Naive thymus-derived CD4-positive, alpha-beta T cell (primary cell): ENCODE data around the gene FER. TPM values are rescaled to one million over a fixed set of nuclear protein-coding genes. Genes with fewer than 3 reads are reported as not detected.

Experiments used
- ATAC-seq: fragments of 150-1000 bp; cut with Tn5 transposase; 2 replicates; pipeline ENCODE4 v1.10.0; 2021; ENCODE audit warnings: mild to moderate bottlenecking, moderate library complexity
- CTCF ChIA-PET: fragments of 350-600 bp; sonication (Branson Sonifier 250); formaldehyde crosslinking; loops from one replicate; lab custom pipeline; 2021; ENCODE audit warnings: antibody characterized with exemption; lab: Charles Lee
- POLR2A ChIA-PET: fragments of 350-600 bp; sonication (Branson Sonifier 250); formaldehyde crosslinking; loops from one replicate; lab custom pipeline; 2021; ENCODE audit warnings: antibody characterized with exemption, inconsistent platforms; lab: Charles Lee
- DNase-seq, 9 donors: peaks; one replicate each; pipeline versions ENCODE4 v3.0.0 to v3.0.0-alpha.2; 2020 to 2022; ENCODE audit warnings: mixed read lengths in 1 of 9
- H3K27ac ChIP-seq: one replicate; pipeline ENCODE4 v1.7.0; 2013; ENCODE audit warnings: mild to moderate bottlenecking, low read depth, low read length, moderate library complexity
- H3K27me3 ChIP-seq, 2 donors: one replicate each; pipeline ENCODE4 v1.7.0; 2013; ENCODE audit warnings: low read length in 2 of 2, mild to moderate bottlenecking in 2 of 2, moderate library complexity in 2 of 2; ENCODE audit not compliant: control insufficient read depth in 2 of 2, insufficient read depth in 2 of 2
- H3K36me3 ChIP-seq, 3 experiments: 1 replicate in 2 of 3; 2 replicates in 1 of 3; pipeline ENCODE4 v1.7.0; 2013; ENCODE audit warnings: low read length in 3 of 3, mild to moderate bottlenecking in 3 of 3, moderate library complexity in 1 of 3; ENCODE audit not compliant: insufficient read depth in 3 of 3, control insufficient read depth in 2 of 3
- H3K4me1 ChIP-seq, 2 donors: one replicate each; pipeline ENCODE4 v1.7.0; 2013; ENCODE audit warnings: low read length in 2 of 2, mild to moderate bottlenecking in 2 of 2, moderate library complexity in 1 of 2; ENCODE audit not compliant: control insufficient read depth in 2 of 2, insufficient read depth in 2 of 2
- H3K4me3 ChIP-seq: 2 replicates; pipeline ENCODE4 v1.7.0; 2013; ENCODE audit warnings: mild to moderate bottlenecking, low read length
- H3K9me3 ChIP-seq, 3 experiments: 1 replicate in 2 of 3; 2 replicates in 1 of 3; pipeline ENCODE4 v1.7.0; 2013; ENCODE audit warnings: low read length in 3 of 3; ENCODE audit not compliant: control insufficient read depth in 2 of 3
- H3K27ac Mint-ChIP-seq, 9 donors: one replicate each; pipeline ENCODE4 v1.8.0; 2020 to 2022; ENCODE audit warnings: mixed read lengths in 9 of 9, mild to moderate bottlenecking in 8 of 9, moderate library complexity in 5 of 9, inconsistent platforms in 2 of 9
- H3K27me3 Mint-ChIP-seq, 5 donors: one replicate each; pipeline ENCODE4 v1.8.0; 2021 to 2022; ENCODE audit warnings: mixed read lengths in 5 of 5, mild to moderate bottlenecking in 1 of 5
- H3K36me3 Mint-ChIP-seq, 5 donors: one replicate each; pipeline ENCODE4 v1.8.0; 2020 to 2022; ENCODE audit warnings: mixed read lengths in 5 of 5, mild to moderate bottlenecking in 3 of 5, inconsistent platforms in 1 of 5
- H3K4me1 Mint-ChIP-seq, 7 donors: one replicate each; pipeline ENCODE4 v1.8.0; 2020 to 2022; ENCODE audit warnings: mixed read lengths in 7 of 7, mild to moderate bottlenecking in 3 of 7, inconsistent platforms in 1 of 7
- H3K4me3 Mint-ChIP-seq, 10 donors: one replicate each; pipeline ENCODE4 v1.8.0; 2020 to 2022; ENCODE audit warnings: mild to moderate bottlenecking in 10 of 10, mixed read lengths in 10 of 10, moderate library complexity in 6 of 10, inconsistent platforms in 2 of 10
- H3K9me3 Mint-ChIP-seq, 11 donors: one replicate each; pipeline ENCODE4 v1.8.0; 2020 to 2022; ENCODE audit warnings: mixed read lengths in 11 of 11, mild to moderate bottlenecking in 4 of 11, inconsistent platforms in 1 of 11, moderate library complexity in 1 of 11
- intact Hi-C, 2 donors: fragments of 100-400 bp; cut with micrococcal nuclease; formaldehyde crosslinking; loops; one replicate each; pipeline ENCODE4 v1.15.1; 2023
- polyA plus RNA-seq, 2 donors: library from polyadenylated mRNA; unstranded; fragments of 300-500 nt; fragmentation: Illumina TruSeq; gene quantifications; one replicate each; pipeline ENCODE4 v1.2.3, GENCODE V29; 2021
- total RNA-seq, 6 experiments: library from RNA in 5 of 6; stranded (reverse) in 5 of 6; gene quantifications; 1 replicate in 5 of 6; 2 replicates in 1 of 6; pipeline ENCODE4 v1.2.3 and lab custom pipeline; 2021 to 2026

The FER gene
- total and polyA plus RNA-seq, 7 experiments from 2014 or later: 2.7 to 17.6 (median 13.8) TPM

DNA sequence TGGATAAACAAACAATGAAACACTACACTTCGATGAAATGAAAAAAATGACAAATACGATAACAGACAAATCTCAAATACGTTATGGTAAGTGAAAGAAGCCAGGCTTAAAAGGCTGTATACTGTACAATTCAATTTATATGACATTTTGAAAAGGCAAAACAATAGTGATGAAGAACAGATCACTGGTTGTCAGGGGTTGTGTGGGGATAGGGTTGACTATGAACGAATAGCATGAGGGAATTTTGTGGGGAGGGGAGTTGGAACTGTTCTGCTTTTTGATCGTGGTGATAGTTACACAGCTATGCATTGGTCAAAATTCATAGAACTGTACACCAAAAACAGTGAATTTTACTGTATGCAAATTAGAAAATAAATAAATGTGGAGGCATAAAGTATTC, 7.8 kb upstream of the FER start:
- Mint-ChIP-seq H3K9me3 (no peaks in the 10 kb centered on the region), H3K36me3 (no peaks in the 10 kb centered on the region), H3K27ac (no peak overlapping the region), H3K27me3 (peaks cover 0 to 33% (median 17%) of the 10 kb centered on the region in 5 donors), H3K4me1 (no peaks in the 10 kb centered on the region), H3K4me3 (no peak overlapping the region)
- ChIA-PET POLR2A (no interaction called here), CTCF (no interaction called here)
- Histone ChIP-seq H3K4me1 (no peaks in the 10 kb centered on the region), H3K4me3 (no peak overlapping the region), H3K27ac (no peak overlapping the region), H3K36me3 (no peaks in the 10 kb centered on the region), H3K9me3 (no peaks in the 10 kb centered on the region), H3K27me3 (no peaks in the 10 kb centered on the region)
- intact Hi-C loops: loop anchor here in 1 of 2 donors (10.0 kb wide), 1 partner anchor 1315 kb away; no protein-coding TSS in a partner anchor
- no peak for DNase-seq
- no peak for ATAC-seq

DNA sequence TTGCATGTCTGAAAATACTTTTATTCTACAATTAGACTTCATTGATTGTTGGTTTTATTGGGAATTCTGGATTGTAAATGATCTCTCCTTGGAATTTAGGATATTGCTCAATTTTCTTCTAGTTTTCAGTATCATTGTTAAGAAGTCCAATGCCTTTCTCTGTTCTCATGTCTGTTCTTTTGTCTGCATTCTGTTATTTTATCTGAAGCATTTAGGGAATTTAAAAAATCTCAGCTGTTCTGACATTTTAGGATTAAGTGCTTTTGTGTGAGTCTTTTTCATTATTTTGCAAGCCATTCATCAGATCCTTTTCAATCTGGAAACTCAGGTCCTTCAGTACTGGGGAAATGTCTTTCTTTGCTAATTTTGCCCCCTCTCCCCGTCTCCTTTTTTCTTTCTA, 4.4 kb upstream of the FER start:
- H3K27ac Mint-ChIP-seq: no peak overlapping the region
- Histone ChIP-seq H3K27ac (no peak overlapping the region), H3K4me1 (peaks cover 4 to 12% of the 10 kb centered on the region in 2 donors), H3K27me3 (no peaks in the 10 kb centered on the region), H3K4me3 (no peak overlapping the region), H3K36me3 (peaks cover 0 to 3% (median 0%) of the 10 kb centered on the region in 3 experiments), H3K9me3 (no peaks in the 10 kb centered on the region)
- H3K9me3 Mint-ChIP-seq: no peaks in the 10 kb centered on the region
- intact Hi-C loops: loop anchor here in 1 of 2 donors (10.0 kb wide), 1 partner anchor 1311 kb away; no protein-coding TSS in a partner anchor
- no peak overlapping the region for H3K4me3 Mint-ChIP-seq
- ChIA-PET POLR2A (no interaction called here), CTCF (no interaction called here)
- H3K27me3 Mint-ChIP-seq: peaks cover 0 to 42% (median 7%) of the 10 kb centered on the region in 5 donors
- H3K4me1 Mint-ChIP-seq: peaks cover 0 to 15% (median 8%) of the 10 kb centered on the region in 7 donors
- no peak for ATAC-seq
- no peak for DNase-seq
- H3K36me3 Mint-ChIP-seq: no peaks in the 10 kb centered on the region

DNA sequence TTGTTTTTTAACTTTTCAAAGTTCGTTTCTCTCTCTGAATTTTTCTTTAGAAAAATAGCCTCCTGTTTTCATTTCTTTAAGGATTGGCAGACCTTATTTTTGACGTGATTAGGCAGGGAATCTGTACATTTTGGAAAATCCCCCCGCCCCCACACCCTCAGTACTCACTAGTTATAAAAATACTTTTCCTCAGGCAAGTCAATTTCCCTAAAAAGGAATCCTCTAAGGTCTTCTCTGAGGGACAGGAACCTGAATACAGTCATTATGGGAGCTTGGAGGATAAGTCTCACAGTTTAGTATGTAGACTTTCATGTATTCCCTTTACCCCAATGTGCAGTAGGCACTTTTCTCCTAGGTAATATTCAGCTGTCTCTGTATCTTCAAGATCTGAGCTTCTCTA, 3.9 kb upstream of the FER start:
- no peak for DNase-seq
- ATAC-seq: no peak
- peaks cover 4 to 12% of the 10 kb centered on the region in 2 donors for H3K4me1 ChIP-seq
- H3K4me3 ChIP-seq: no peak overlapping the region
- Mint-ChIP-seq H3K27me3 (peaks cover 0 to 39% (median 7%) of the 10 kb centered on the region in 5 donors), H3K9me3 (no peaks in the 10 kb centered on the region), H3K4me3 (no peak overlapping the region), H3K4me1 (peaks cover 0 to 15% (median 8%) of the 10 kb centered on the region in 7 donors), H3K36me3 (no peaks in the 10 kb centered on the region), H3K27ac (no peak overlapping the region)
- H3K36me3 ChIP-seq: peaks cover 0 to 6% (median 0%) of the 10 kb centered on the region in 3 experiments
- CTCF ChIA-PET: no interaction called here
- no peaks in the 10 kb centered on the region for H3K9me3 ChIP-seq
- intact Hi-C loops: loop anchor here in 1 of 2 donors (10.0 kb wide), 1 partner anchor 1311 kb away; no protein-coding TSS in a partner anchor
- no peaks in the 10 kb centered on the region for H3K27me3 ChIP-seq
- POLR2A ChIA-PET: interaction anchor here (0.6 kb wide), 1 partner anchor 147 kb away, joined by 3 read pairs; no protein-coding TSS in a partner anchor
- no peak overlapping the region for H3K27ac ChIP-seq

DNA sequence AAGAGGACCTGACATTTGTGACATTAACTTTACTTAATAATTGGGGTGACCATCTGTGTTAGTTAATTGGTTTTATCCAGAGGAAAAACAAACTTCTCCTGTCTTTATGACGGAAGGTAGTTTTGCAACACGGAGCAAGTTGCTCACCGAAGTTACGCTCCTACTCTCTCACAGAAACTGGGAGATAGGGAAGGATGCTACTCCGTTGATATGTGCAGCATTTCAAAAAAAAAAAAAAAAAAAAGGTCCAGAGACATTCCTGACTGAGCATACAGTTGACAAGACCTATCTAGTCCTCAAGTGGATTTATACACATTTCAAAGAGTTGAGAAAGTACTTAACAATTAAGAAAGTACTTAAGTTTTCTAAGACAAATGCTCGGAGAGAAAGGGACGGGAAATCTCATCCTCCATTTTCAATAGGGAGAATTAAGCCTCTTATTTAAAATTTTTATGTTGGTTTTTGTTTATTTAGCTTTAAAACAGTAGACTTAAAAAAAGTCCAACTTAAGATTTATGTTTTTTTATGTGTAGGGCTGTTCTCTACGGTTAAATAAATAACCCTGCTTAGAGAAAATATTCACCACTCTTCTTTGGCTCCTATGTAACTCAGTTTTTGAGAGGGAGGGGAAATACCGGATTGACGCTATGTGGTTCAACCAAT, 455 bp upstream of the FER start:
- Mint-ChIP-seq H3K27ac (peak overlapping the region; percentile 82 to 98 (median 93)), H3K4me3 (peak overlapping the region; percentile 83 to 100 (median 93))
- H3K27ac ChIP-seq: no peak overlapping the region

DNA sequence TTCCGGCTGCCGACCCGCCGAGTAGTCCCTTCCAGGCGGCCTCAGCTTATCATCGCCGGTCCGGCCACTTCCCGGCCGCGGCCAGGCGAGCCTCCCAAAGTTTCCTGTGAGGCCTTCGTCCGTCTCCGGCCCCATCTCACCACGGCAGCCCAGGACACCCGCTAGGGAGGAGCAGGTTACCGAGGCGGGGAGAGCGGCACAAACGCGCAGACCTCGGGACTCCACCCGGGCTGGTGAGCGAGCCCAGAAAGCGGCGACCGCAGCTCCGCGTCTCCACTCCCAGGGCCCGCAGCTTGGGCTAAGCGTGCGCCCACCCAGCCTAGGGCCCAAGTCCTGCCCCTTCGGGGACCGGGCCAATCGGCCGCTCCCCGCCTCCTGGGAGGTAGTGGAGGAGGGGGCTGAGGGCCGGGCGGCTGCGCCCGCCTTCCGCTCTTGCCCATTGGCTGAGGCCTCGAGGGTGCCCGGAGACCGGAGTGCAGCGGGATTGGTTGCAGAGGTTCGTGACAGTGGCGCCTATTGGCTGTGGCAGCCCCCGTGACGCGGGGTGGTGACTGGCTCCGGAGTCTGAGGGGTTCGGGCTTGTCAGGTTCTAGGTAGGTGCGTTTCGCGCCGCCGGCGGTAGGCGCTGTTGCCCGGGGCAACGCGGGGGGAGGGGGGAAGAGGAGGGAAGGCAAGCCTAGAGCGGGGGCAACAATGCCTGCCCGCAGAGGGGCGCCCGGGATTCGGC, 867 bp downstream of the FER start:
- DNase-seq: peak; percentile 92 to 99 (median 98)
- peaks cover 10 to 12% of the 10 kb centered on the region in 2 donors for H3K4me1 ChIP-seq
- peaks cover 9 to 26% (median 13%) of the 10 kb centered on the region in 7 donors for H3K4me1 Mint-ChIP-seq
- CTCF ChIA-PET: no interaction called here
- peak overlapping the region; percentile 94 for H3K27ac ChIP-seq
- H3K36me3 Mint-ChIP-seq: peaks cover 0 to 3% (median 0%) of the 10 kb centered on the region in 5 donors
- peak overlapping the region; percentile 78 to 98 (median 93) for H3K27ac Mint-ChIP-seq
- H3K4me3 Mint-ChIP-seq: peak overlapping the region; percentile 83 to 100 (median 93)
- intact Hi-C loops: loop anchor here (1.0 to 10.0 kb wide), 11 partner anchors 20 to 1990 kb away; partner anchors contain the start of genes FBXL17 (in 2 of the 2), MAN2A1 (in 2 of the 2), SLC25A46 (in 1 of the 2) and TMEM232 (in 1 of the 2)
- H3K4me3 ChIP-seq: peak overlapping the region; percentile 91
- no peaks in the 10 kb centered on the region for H3K9me3 Mint-ChIP-seq
- peaks cover 0 to 10% (median 0%) of the 10 kb centered on the region in 3 experiments for H3K36me3 ChIP-seq
- peaks cover 0 to 52% (median 0%) of the 10 kb centered on the region in 5 donors for H3K27me3 Mint-ChIP-seq
- ATAC-seq: peak; percentile 94
- no peaks in the 10 kb centered on the region for H3K27me3 ChIP-seq
- no peaks in the 10 kb centered on the region for H3K9me3 ChIP-seq
- POLR2A ChIA-PET: interaction anchor here (0.8 to 1.8 kb wide), 3 partner anchors 15 to 661 kb away, joined by 3 to 11 read pairs (median 6); partner anchors contain the start of gene PJA2

More for the DNA sequence above, 455 bp upstream of the FER start:
- peaks cover 0 to 10% (median 0%) of the 10 kb centered on the region in 3 experiments for H3K36me3 ChIP-seq
- Mint-ChIP-seq H3K4me1 (peaks cover 9 to 26% (median 13%) of the 10 kb centered on the region in 7 donors), H3K9me3 (no peaks in the 10 kb centered on the region), H3K36me3 (peaks cover 0 to 3% (median 0%) of the 10 kb centered on the region in 5 donors), H3K27me3 (peaks cover 0 to 48% (median 0%) of the 10 kb centered on the region in 5 donors)
- no peaks in the 10 kb centered on the region for H3K27me3 ChIP-seq
- DNase-seq (no peak), ATAC-seq (no peak)
- CTCF ChIA-PET: no interaction called here
- peaks cover 10 to 12% of the 10 kb centered on the region in 2 donors for H3K4me1 ChIP-seq
- no peaks in the 10 kb centered on the region for H3K9me3 ChIP-seq
- POLR2A ChIA-PET: interaction anchor here (1.8 kb wide), 1 partner anchor 20 kb away, joined by 6 read pairs; no protein-coding TSS in a partner anchor
- peak overlapping the region; percentile 91 for H3K4me3 ChIP-seq
- intact Hi-C loops: loop anchor here (5.0 to 10.0 kb wide), 2 partner anchors 485 to 1308 kb away; no protein-coding TSS in a partner anchor
